HG02970 (cell line): Measurements from ENCODE around the gene SRI.
A peak's percentile ranks its signal among the peaks of the same experiment; 100 is the strongest.
"Not testable (repeated sequence)": the region's sequence is repeated elsewhere in the genome, so short reads cannot be mapped to it uniquely, and the experiment has no call there.

Experiments used
- ATAC-seq: cut with Tn5 transposase; IDR thresholded peaks from one replicate; pipeline ENCODE4 v1.9.1; 2021; ENCODE audit warnings: mild to moderate bottlenecking, moderate library complexity, moderate number of reproducible peaks; ENCODE audit not compliant: unreplicated experiment, low FRiP score

SRI gene

GRCh38 chr7:88219781-88220747 is at the start of gene SRI:
TSS of gene SRI (minus strand) at chr7:88220038. CDS start at chr7:88220026, 12 bp downstream.
- ATAC-seq, result peak; percentile 71

- no peak for ATAC-seq
Observed at GRCh38 chr7:88269586-88269985, 49.7 kb upstream of the SRI start.

GRCh38 chr7:88268858-88269257 is 49.0 kb upstream of the SRI start:
- ATAC-seq, result no peak

- no peak for ATAC-seq
Observed at GRCh38 chr7:88268051-88268450, 48.2 kb upstream of the SRI start.

- ATAC-seq, result no peak
Observed at GRCh38 chr7:88267421-88267820, 47.6 kb upstream of the SRI start.

- ATAC-seq, result not testable (repeated sequence)
Observed at GRCh38 chr7:88264987-88265386, 45.1 kb upstream of the SRI start.

- ATAC-seq, result no peak
Observed at GRCh38 chr7:88262562-88262961, 42.7 kb upstream of the SRI start.

- no peak for ATAC-seq
Observed at GRCh38 chr7:88260719-88261118, 40.9 kb upstream of the SRI start.

GRCh38 chr7:88259656-88260380 is 40.0 kb upstream of the SRI start:
- ATAC-seq, result no peak

- ATAC-seq, result not testable (repeated sequence)
Observed at GRCh38 chr7:88258296-88258695, 38.5 kb upstream of the SRI start.

GRCh38 chr7:88256906-88257305 is 37.1 kb upstream of the SRI start:
- ATAC-seq, result no peak

GRCh38 chr7:88254721-88255424 is 35.0 kb upstream of the SRI start:
- ATAC-seq, result no peak

GRCh38 chr7:88253640-88254039 is 33.8 kb upstream of the SRI start:
- no peak for ATAC-seq

- no peak for ATAC-seq
Observed at GRCh38 chr7:88244258-88244657, 24.4 kb upstream of the SRI start.

GRCh38 chr7:88243345-88243909 is 23.6 kb upstream of the SRI start:
- ATAC-seq, result no peak

- ATAC-seq, result no peak
Observed at GRCh38 chr7:88239852-88240251, 20.0 kb upstream of the SRI start.

GRCh38 chr7:88233828-88234227 is 14.0 kb upstream of the SRI start:
- ATAC-seq, result no peak

- no peak for ATAC-seq
Observed at GRCh38 chr7:88230646-88231045, 10.8 kb upstream of the SRI start.

- no peak for ATAC-seq
Observed at GRCh38 chr7:88229302-88229995, 9.6 kb upstream of the SRI start.
